OCI-LY3 (cell line): Measurements from ENCODE around the gene ENTPD2.

Experiments
- EZH2phosphoT487 ChIP-seq: fragments of 200-600 bp; shearing (Covaris generic); IDR thresholded peaks from 2 replicates; pipeline ENCODE4 v1.6.1; 2018; ENCODE audit warnings: antibody characterized with exemption, mixed run types, low read depth
- TF ChIP-seq, protein P1 (sequence below): fragments of 200-600, 300-600 bp; sonication (generic); IDR thresholded peaks from 2 replicates; pipeline ENCODE4 v1.5.1; 2014; ENCODE audit warnings: antibody characterized with exemption, low read length, low read depth

DNA sequence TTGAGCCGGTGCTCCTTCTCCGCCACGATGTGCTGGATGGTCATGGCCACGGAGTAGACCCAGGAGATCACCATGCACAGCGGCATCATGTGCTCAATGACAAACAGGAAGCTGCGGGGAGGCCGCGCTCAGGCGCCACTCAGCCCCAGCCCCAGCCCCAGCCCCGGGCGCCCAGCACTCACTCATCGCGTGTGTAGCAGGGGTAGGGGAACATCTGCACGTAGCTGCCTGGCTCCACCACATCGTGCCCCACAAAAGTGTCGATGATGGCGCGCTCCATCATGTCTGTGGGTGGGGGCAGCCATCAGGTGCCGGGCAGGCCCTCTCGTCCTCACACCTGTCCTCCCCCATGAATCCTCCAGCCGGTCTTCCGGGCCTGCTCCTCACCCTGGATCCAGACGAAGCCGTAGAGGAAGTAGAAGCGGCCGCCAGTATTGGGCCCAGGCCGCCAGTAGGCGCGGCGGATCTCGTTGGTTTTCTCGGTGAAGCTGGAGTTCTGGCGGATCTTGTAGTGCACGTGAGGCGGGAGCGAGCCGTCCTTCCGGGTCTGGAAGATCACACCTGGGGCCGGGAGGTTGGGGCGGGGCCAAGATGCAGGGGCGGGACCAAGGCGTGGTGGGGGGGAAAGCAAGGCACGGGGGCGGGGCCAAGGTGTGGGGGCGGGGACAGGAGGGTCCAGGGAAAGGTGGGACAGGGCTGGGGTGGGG, 35.9 kb downstream of the ENTPD2 start:
- TF ChIP-seq, protein P1, sequence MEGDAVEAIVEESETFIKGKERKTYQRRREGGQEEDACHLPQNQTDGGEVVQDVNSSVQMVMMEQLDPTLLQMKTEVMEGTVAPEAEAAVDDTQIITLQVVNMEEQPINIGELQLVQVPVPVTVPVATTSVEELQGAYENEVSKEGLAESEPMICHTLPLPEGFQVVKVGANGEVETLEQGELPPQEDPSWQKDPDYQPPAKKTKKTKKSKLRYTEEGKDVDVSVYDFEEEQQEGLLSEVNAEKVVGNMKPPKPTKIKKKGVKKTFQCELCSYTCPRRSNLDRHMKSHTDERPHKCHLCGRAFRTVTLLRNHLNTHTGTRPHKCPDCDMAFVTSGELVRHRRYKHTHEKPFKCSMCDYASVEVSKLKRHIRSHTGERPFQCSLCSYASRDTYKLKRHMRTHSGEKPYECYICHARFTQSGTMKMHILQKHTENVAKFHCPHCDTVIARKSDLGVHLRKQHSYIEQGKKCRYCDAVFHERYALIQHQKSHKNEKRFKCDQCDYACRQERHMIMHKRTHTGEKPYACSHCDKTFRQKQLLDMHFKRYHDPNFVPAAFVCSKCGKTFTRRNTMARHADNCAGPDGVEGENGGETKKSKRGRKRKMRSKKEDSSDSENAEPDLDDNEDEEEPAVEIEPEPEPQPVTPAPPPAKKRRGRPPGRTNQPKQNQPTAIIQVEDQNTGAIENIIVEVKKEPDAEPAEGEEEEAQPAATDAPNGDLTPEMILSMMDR: no peak
- TF ChIP-seq EZH2phosphoT487: no peak
